ENCODE measurements around the gene RASL11A. TPM values are rescaled to one million over a fixed set of nuclear protein-coding genes. Genes with fewer than 3 reads are reported as not detected.

Gene RASL11A
- 1.7 and 1.9 TPM in 2 replicates for total RNA-seq

DNA sequence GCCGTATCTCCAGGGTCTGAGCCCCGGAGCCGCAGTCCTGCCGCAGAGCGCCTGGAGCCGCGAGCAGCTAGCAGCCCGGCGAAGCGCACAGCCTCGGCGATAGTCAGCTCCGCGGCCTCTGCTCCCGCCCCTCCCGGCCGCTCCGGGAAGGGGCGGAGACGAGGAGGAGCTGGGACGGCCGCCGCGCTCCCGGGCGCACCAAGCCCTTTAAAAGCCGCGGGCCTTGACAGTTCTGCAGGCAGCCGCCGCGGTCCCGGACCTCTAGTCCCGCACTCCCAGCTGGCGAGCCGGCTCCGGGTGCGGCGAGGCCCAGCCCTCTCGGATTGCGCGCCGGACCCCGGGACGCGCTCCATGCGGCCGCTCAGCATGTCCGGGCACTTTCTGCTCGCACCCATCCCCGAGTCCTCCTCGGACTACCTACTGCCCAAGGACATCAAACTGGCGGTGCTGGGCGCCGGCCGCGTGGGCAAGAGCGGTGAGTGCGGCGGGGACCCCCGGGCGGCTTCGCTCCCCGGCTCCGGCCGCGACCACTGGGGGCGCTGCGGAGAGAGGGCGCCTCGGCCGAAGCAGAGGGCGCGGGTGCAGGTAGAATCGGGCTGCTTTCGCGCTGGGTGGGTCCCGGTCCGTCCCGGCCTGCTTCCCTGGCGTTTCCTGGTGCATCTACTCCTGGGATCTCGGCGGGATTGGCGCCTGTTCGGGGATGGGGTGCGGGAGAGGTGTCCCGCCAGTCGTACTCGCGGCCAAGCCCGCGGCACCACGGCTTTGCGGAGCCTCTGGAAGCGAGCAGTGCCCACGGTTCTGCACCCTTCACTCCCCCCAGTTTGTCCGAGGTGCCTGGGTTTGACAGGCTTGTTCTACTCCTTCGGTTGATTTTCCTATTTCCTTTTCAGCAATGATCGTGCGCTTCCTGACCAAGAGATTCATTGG lies at the start of gene RASL11A:
Gene RASL11A (plus strand): TSS at position 237 of the 927 bp plus-strand sequence. CDS start 115 bp downstream, at position 352.

GRCh38 chr13:27251166-27252091 lies 19.2 kb upstream of the RASL11A start, which contains the start of gene RPL21:
Gene RPL21, plus strand, starts transcription at chr13:27251558. Its CDS starts 2,219 bp downstream, at chr13:27253777.

Other genes starting within 250 kb of the RASL11A start
- gene USP12, start 99.0 kb upstream of the RASL11A start, total RNA-seq, result 26.0 and 29.5 TPM in 2 replicates
- 693 and 960 TPM in 2 replicates for gene RPL21, start 19.3 kb upstream of the RASL11A start, total RNA-seq
- 106 and 117 TPM in 2 replicates for gene GTF3A, start 153.8 kb downstream of the RASL11A start, total RNA-seq
- 36.8 and 50.2 TPM in 2 replicates for gene MTIF3, start 179.7 kb downstream of the RASL11A start, total RNA-seq